ENCODE measurements around the gene TTC27.

DNA sequence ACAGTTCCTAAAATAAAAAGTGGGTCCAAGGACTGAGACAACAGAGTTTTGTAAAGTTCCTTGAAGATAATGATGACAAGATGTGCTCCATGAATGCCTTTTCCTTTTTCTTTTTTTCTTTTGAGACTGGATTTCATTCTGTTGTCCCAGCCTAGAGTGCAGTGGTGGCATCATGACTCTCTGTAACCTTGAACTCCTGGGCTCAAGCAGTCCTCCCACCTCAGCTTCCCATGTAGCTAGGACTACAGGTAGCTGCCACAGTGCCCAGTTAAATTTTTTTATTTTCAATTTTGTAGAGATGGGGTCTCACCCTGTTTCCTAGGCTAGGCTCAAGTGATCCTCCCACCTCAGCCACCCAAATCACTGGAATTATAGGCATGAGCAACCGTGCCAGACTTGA lies 16.1 kb upstream of the TTC27 start:
- TF ChIP-seq, protein P1, sequence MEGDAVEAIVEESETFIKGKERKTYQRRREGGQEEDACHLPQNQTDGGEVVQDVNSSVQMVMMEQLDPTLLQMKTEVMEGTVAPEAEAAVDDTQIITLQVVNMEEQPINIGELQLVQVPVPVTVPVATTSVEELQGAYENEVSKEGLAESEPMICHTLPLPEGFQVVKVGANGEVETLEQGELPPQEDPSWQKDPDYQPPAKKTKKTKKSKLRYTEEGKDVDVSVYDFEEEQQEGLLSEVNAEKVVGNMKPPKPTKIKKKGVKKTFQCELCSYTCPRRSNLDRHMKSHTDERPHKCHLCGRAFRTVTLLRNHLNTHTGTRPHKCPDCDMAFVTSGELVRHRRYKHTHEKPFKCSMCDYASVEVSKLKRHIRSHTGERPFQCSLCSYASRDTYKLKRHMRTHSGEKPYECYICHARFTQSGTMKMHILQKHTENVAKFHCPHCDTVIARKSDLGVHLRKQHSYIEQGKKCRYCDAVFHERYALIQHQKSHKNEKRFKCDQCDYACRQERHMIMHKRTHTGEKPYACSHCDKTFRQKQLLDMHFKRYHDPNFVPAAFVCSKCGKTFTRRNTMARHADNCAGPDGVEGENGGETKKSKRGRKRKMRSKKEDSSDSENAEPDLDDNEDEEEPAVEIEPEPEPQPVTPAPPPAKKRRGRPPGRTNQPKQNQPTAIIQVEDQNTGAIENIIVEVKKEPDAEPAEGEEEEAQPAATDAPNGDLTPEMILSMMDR (IDR thresholded peaks at IDR 0.05) = no peak
- TF ChIP-seq EP300 (IDR thresholded peaks at IDR 0.05) = no peak
